ENCODE measurements around the gene NCAM1.

Gene NCAM1

DNA sequence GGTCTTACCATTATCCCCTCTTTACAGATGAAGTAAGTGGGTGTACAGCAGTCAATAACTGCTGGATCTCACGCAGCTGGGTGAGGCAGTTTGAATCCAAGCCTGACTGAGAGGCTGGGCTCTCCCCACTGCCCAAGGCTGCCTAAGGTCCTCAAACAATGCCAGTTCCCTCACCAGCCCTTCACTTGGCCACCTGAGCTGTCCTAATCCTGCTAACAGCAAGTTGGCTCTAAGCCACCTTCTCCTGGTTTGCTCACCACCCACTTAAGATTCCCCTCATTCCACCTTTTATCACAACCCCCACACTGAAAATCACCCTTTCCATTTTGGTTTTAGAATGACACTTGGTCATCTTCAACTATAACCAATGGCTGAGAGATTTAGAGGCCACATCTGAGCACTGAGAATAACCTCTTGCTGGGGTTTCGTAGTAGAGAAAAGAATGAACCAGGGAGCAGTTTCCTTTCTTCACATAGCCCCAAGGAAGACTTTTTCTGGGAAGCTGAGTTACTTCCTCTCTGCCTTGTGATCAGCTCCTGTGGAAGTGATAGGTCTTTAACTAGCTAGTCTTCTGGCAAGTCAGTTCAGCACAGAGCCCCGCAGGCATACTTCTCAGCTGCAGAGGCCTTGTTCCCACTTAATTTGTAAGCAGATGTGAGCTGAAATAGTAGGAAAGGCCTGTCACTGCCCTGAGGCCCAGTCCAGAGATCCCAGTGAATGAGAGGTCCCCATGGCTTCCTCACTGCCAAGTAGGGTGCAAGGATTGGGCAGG, 295.4 kb downstream of the NCAM1 start:
- no peak overlapping the region for H3K4me3 ChIP-seq (replicated peaks; ENCODE audit: low read depth, low read length)
- TF ChIP-seq, protein P1, sequence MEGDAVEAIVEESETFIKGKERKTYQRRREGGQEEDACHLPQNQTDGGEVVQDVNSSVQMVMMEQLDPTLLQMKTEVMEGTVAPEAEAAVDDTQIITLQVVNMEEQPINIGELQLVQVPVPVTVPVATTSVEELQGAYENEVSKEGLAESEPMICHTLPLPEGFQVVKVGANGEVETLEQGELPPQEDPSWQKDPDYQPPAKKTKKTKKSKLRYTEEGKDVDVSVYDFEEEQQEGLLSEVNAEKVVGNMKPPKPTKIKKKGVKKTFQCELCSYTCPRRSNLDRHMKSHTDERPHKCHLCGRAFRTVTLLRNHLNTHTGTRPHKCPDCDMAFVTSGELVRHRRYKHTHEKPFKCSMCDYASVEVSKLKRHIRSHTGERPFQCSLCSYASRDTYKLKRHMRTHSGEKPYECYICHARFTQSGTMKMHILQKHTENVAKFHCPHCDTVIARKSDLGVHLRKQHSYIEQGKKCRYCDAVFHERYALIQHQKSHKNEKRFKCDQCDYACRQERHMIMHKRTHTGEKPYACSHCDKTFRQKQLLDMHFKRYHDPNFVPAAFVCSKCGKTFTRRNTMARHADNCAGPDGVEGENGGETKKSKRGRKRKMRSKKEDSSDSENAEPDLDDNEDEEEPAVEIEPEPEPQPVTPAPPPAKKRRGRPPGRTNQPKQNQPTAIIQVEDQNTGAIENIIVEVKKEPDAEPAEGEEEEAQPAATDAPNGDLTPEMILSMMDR (IDR thresholded peaks at IDR 0.05; ENCODE audit: low read length, missing control alignments): no peak
- no peak for DNase-seq (ENCODE audit: low read depth)

DNA sequence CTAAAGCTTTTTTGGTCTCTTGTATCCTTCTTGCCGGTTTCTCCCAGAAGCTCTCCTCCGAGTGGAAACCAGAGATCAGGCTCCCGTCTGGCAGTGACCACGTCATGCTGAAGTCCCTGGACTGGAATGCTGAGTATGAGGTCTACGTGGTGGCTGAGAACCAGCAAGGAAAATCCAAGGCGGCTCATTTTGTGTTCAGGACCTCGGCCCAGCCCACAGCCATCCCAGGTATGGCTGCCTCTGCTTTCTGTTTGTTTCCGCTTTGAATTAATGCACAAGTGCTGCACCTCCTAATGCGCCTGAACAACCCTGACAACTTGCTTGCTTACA, 298.8 kb downstream of the NCAM1 start:
- no peak overlapping the region for H3K4me3 ChIP-seq (replicated peaks; ENCODE audit: low read depth, low read length)
- no peak for DNase-seq (ENCODE audit: low read depth)
- TF ChIP-seq, protein P1 (IDR thresholded peaks at IDR 0.05; ENCODE audit: low read length, missing control alignments): no peak

DNA sequence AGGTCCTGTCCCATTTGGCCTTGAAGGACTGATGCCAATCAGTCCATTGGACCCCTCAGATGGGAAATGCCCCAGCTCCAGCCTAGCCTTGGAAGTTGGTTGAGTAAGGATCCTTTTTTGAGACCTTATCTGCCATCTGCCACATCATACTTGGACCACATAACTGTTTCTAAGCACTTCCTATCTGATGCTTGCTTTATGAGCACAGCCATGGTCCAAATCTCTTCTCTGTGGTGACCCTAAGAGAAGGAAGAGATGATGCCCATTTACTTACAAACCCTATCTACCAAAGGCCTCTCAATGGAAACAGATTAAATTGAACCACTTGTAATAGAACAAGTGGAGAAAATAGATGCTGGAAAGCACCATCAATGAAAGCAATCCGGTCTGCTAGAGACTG, 299.3 kb downstream of the NCAM1 start:
- TF ChIP-seq, protein P1 (IDR thresholded peaks at IDR 0.05; ENCODE audit: low read length, missing control alignments): no peak
- no peak overlapping the region for H3K4me3 ChIP-seq (replicated peaks; ENCODE audit: low read depth, low read length)
- no peak for DNase-seq (ENCODE audit: low read depth)

DNA sequence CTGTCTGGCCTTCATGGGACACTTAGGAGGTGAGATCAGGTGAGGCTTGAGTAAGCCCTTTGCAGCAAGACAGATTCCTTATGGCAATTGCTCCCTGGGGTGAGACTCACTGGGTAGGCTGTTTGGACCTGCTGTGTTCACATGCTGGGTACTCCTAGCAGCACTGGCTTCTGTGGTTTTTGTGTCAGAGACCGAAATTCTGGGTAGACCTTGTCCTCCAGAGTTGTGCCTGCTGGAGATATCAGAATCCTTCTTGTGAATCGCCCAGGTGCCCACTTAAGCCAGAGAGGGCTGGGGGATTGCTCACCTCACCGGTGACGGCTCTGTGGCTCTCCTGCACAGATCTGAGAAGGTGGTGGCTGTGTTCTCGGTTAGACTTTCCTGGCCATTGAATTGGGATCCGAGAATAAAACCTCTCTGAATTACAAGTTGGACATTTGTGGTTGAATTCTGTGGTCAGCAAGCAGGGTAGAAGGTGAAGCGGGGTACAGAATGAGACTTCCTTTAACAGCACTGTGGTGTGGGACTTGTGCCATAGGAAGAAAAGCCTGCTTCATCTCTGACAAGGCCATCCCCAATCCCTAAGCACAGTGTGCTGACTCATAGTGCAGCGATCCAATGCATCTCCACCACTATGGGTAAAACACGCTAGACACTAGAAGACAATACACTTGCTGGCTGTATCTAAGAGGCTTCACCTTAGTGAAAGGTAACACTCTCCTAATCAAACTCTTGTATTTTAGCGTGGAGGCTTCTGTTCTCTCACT, 300.7 kb downstream of the NCAM1 start:
- H3K4me3 ChIP-seq (replicated peaks; ENCODE audit: low read depth, low read length): no peak overlapping the region
- TF ChIP-seq, protein P1 (IDR thresholded peaks at IDR 0.05; ENCODE audit: low read length, missing control alignments): no peak
- DNase-seq (ENCODE audit: low read depth): peak; percentile 16

DNA sequence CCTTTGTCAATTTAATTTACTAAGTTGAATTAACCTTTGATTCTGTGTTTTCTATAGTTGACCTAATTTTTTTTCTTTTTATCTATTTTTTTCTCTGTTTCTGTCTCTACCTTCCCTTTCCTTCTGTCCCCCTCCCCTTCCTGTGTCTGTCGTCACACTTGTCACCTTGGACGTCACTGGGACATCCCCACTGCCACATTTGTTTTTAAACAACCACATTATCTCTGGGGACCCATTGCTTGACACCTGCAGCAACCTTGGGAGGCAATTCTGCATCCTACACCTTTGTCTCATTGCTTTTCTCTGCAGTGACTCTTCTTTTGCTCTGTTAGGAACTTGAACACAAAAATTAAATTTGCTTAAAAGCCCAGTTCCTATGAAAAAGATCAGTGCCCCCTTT, 301.4 kb downstream of the NCAM1 start:
- no peak overlapping the region for H3K4me3 ChIP-seq (replicated peaks; ENCODE audit: low read depth, low read length)
- no peak for DNase-seq (ENCODE audit: low read depth)
- TF ChIP-seq, protein P1 (IDR thresholded peaks at IDR 0.05; ENCODE audit: low read length, missing control alignments): no peak

DNA sequence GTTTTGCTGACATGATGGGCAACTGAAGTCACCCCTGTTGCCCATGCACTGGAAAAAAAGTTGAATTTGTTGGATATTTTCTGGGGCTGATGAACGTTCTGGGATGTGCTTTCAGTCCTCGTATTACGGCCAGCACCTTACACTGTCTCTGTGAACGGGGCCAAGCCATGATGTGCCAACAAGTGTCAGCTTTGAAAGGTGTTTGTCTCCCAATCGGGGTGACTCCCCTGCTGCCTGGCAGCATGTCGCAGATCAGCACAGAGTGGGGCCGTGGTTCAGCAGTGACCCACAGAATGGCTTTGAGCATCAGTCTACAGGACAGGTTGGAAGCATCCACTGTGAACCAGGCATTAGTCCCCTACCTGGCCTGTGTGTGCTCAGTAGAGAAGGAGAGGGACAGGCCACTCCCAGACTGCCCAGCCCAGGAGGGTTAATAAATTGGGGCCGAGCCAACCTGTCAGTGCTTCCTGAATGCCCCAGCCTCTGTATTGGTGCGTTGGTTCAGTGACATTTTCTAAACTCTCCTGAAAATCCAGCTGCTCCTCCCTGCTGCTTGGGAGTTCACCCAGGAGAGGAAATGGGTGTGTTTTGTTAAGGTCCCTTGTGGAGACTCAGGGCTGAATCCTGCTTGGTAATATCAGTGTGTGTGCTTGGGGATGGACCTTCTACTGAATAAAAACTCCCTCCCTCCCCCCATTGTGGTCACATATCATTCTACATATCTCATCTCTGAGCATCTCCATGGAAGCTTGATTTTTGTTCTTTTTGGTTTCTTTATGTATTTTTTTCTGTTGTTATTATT, 302.4 kb downstream of the NCAM1 start:
- TF ChIP-seq, protein P1 (IDR thresholded peaks at IDR 0.05; ENCODE audit: low read length, missing control alignments): no peak
- no peak for DNase-seq (ENCODE audit: low read depth)

More for the DNA sequence above, 302.4 kb downstream of the NCAM1 start:
- no peak overlapping the region for H3K4me3 ChIP-seq (replicated peaks; ENCODE audit: low read depth, low read length)
